Measurements from ENCODE around the gene SLC35E4. TPM values are rescaled to one million over a fixed set of nuclear protein-coding genes. Genes with fewer than 3 reads are reported as not detected.

The SLC35E4 gene
- total and polyA plus RNA-seq, 4 donors = 2.1 to 6.2 (median 3.7) TPM

DNA sequence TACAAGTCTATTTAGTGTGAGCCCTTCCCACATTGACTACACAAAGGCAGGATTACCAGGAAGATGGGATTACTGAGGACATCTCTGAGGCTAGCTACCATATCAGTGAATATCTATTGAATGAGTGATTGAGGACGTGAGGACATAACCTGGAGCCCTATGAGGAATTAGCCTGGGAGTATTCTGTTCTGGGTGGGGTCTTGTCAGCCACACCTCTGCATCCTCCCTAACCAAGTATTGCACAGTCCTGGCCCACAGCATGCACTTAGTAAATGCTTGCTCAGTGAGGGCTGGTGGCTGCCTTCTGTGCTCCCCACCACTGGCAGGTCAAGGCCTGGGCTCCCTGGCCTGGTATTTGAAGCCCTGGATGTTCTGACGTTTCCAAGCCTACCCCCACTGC, 17.3 kb downstream of the SLC35E4 start:
- 93 to 97% methylated on average over 2 of the region's 2 CpGs for WGBS, 2 donors
- Histone ChIP-seq H3K27ac (ENCODE audit: low read depth in 1 of 2, low read length in 2 of 2) (no peak overlapping the region), H3K36me3 (ENCODE audit: control insufficient read depth in 1 of 2, insufficient read depth in 2 of 2, low read length in 1 of 2) (no peaks in the 10 kb centered on the region), H3K4me1 (ENCODE audit: control insufficient read depth in 1 of 2, insufficient read depth in 2 of 2, low read length in 2 of 2) (no peaks in the 10 kb centered on the region), H3K9me3 (ENCODE audit: control insufficient read depth, low read length) (no peaks in the 10 kb centered on the region), H3K4me3 (ENCODE audit: low read length in 2 of 2) (no peak overlapping the region), H3K27me3 (ENCODE audit: control insufficient read depth in 1 of 2, insufficient read depth in 2 of 2, low read length in 1 of 2) (no peaks in the 10 kb centered on the region)
- intact Hi-C loops (cut with DNase I) = no loop called here
- DNase-seq (no peak), ATAC-seq (ENCODE audit: low FRiP score) (no peak)

DNA sequence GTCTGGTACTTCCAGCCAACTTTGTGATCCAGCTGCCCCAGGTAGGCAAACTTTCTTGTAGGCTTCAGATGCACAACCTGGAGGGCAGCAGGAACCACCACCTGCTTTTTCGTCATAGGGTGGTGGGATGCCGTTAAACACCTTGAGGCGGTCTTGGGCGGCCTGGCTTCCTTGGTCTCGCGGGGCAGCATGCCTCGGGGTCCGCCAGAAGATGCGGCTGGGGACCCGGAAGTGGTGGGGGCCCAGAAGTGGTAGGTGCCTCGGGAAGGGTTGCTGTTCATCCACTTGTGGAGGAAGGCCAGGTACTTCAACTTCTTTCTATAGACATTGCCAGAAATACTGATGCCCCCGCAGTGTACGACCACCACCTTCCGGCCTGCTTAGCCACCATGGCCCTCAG, 18.8 kb downstream of the SLC35E4 start:
- DNase-seq (no peak), ATAC-seq (ENCODE audit: low FRiP score) (no peak)
- intact Hi-C loops (cut with DNase I) = no loop called here
- Histone ChIP-seq H3K27ac (ENCODE audit: low read depth in 1 of 2, low read length in 2 of 2) (no peak overlapping the region), H3K36me3 (ENCODE audit: control insufficient read depth in 1 of 2, insufficient read depth in 2 of 2, low read length in 1 of 2) (no peaks in the 10 kb centered on the region), H3K4me1 (ENCODE audit: control insufficient read depth in 1 of 2, insufficient read depth in 2 of 2, low read length in 2 of 2) (no peaks in the 10 kb centered on the region), H3K9me3 (ENCODE audit: control insufficient read depth, low read length) (no peaks in the 10 kb centered on the region), H3K27me3 (ENCODE audit: control insufficient read depth in 1 of 2, insufficient read depth in 2 of 2, low read length in 1 of 2) (no peaks in the 10 kb centered on the region), H3K4me3 (ENCODE audit: low read length in 2 of 2) (no peak overlapping the region)
- 97% methylated on average over 14 of the region's 14 CpGs for WGBS, 2 donors

DNA sequence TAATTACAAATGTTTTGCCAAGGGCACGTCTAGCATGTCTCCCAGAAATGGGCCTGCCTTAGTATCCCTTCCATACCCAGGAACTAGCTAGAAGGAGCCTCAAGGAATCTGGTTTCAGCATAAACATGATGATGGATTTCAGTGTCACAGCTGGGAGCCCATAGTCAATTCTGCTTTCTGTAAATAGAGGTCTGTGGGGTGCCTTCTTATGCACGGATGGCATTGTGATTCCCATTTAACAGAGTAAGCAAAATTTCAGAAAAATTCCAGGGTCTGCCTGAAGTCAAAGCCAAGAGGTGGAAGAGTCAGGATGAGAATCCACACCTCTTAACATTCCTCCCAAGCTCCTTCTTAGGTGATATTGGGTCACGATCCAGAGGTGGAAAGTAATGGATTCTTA, 20.0 kb downstream of the SLC35E4 start:
- Histone ChIP-seq H3K4me3 (ENCODE audit: low read length in 2 of 2) (no peak overlapping the region), H3K27ac (ENCODE audit: low read depth in 1 of 2, low read length in 2 of 2) (no peak overlapping the region), H3K36me3 (ENCODE audit: control insufficient read depth in 1 of 2, insufficient read depth in 2 of 2, low read length in 1 of 2) (no peaks in the 10 kb centered on the region), H3K9me3 (ENCODE audit: control insufficient read depth, low read length) (no peaks in the 10 kb centered on the region), H3K4me1 (ENCODE audit: control insufficient read depth in 1 of 2, insufficient read depth in 2 of 2, low read length in 2 of 2) (no peaks in the 10 kb centered on the region), H3K27me3 (ENCODE audit: control insufficient read depth in 1 of 2, insufficient read depth in 2 of 2, low read length in 1 of 2) (no peaks in the 10 kb centered on the region)
- intact Hi-C loops (cut with DNase I) = no loop called here
- WGBS, 2 donors = 68 to 73% methylated on average over 3 of the region's 3 CpGs
- no peak for DNase-seq
- no peak for ATAC-seq (ENCODE audit: low FRiP score)

- WGBS, 2 donors = 96 to 98% methylated on average over 4 of the region's 4 CpGs
- H3K4me3 ChIP-seq (ENCODE audit: low read length in 2 of 2) = no peak overlapping the region
- H3K36me3 ChIP-seq (ENCODE audit: control insufficient read depth in 1 of 2, insufficient read depth in 2 of 2, low read length in 1 of 2) = peaks cover 0 to 2% of the 10 kb centered on the region in 2 donors
- intact Hi-C loops (cut with DNase I) = no loop called here
- DNase-seq (no peak), ATAC-seq (ENCODE audit: low FRiP score) (no peak)
- H3K9me3 ChIP-seq (ENCODE audit: control insufficient read depth, low read length) = no peaks in the 10 kb centered on the region
- H3K27ac ChIP-seq (ENCODE audit: low read depth in 1 of 2, low read length in 2 of 2) = no peak overlapping the region
- no peaks in the 10 kb centered on the region for H3K4me1 ChIP-seq (ENCODE audit: control insufficient read depth in 1 of 2, insufficient read depth in 2 of 2, low read length in 2 of 2)
- H3K27me3 ChIP-seq (ENCODE audit: control insufficient read depth in 1 of 2, insufficient read depth in 2 of 2, low read length in 1 of 2) = no peaks in the 10 kb centered on the region
Measured at GRCh38 chr22:30662040-30662439, 26.5 kb downstream of the SLC35E4 start.

- intact Hi-C loops (cut with DNase I) = no loop called here
- no peaks in the 10 kb centered on the region for H3K27me3 ChIP-seq (ENCODE audit: control insufficient read depth in 1 of 2, insufficient read depth in 2 of 2, low read length in 1 of 2)
- DNase-seq (no peak), ATAC-seq (ENCODE audit: low FRiP score) (no peak)
- H3K36me3 ChIP-seq (ENCODE audit: control insufficient read depth in 1 of 2, insufficient read depth in 2 of 2, low read length in 1 of 2) = peaks cover 0 to 2% of the 10 kb centered on the region in 2 donors
- no peaks in the 10 kb centered on the region for H3K9me3 ChIP-seq (ENCODE audit: control insufficient read depth, low read length)
- 98% methylated on average over 13 of the region's 13 CpGs for WGBS, 2 donors
- no peaks in the 10 kb centered on the region for H3K4me1 ChIP-seq (ENCODE audit: control insufficient read depth in 1 of 2, insufficient read depth in 2 of 2, low read length in 2 of 2)
- no peak overlapping the region for H3K27ac ChIP-seq (ENCODE audit: low read depth in 1 of 2, low read length in 2 of 2)
- H3K4me3 ChIP-seq (ENCODE audit: low read length in 2 of 2) = no peak overlapping the region
Measured at GRCh38 chr22:30664798-30665197, 29.2 kb downstream of the SLC35E4 start.

- H3K36me3 ChIP-seq (ENCODE audit: control insufficient read depth in 1 of 2, insufficient read depth in 2 of 2, low read length in 1 of 2) = peaks cover 0 to 2% of the 10 kb centered on the region in 2 donors
- no peaks in the 10 kb centered on the region for H3K27me3 ChIP-seq (ENCODE audit: control insufficient read depth in 1 of 2, insufficient read depth in 2 of 2, low read length in 1 of 2)
- 81 to 85% methylated on average over 2 of the region's 2 CpGs for WGBS, 2 donors
- no peak overlapping the region for H3K27ac ChIP-seq (ENCODE audit: low read depth in 1 of 2, low read length in 2 of 2)
- H3K4me1 ChIP-seq (ENCODE audit: control insufficient read depth in 1 of 2, insufficient read depth in 2 of 2, low read length in 2 of 2) = no peaks in the 10 kb centered on the region
- ATAC-seq (ENCODE audit: low FRiP score) (no peak), DNase-seq (no peak)
- no peaks in the 10 kb centered on the region for H3K9me3 ChIP-seq (ENCODE audit: control insufficient read depth, low read length)
- intact Hi-C loops (cut with DNase I) = no loop called here
- H3K4me3 ChIP-seq (ENCODE audit: low read length in 2 of 2) = no peak overlapping the region
Measured at GRCh38 chr22:30665266-30665665, 29.7 kb downstream of the SLC35E4 start.

- Histone ChIP-seq H3K27me3 (ENCODE audit: control insufficient read depth in 1 of 2, insufficient read depth in 2 of 2, low read length in 1 of 2) (no peaks in the 10 kb centered on the region), H3K4me1 (ENCODE audit: control insufficient read depth in 1 of 2, insufficient read depth in 2 of 2, low read length in 2 of 2) (no peaks in the 10 kb centered on the region), H3K9me3 (ENCODE audit: control insufficient read depth, low read length) (no peaks in the 10 kb centered on the region), H3K27ac (ENCODE audit: low read depth in 1 of 2, low read length in 2 of 2) (no peak overlapping the region), H3K36me3 (ENCODE audit: control insufficient read depth in 1 of 2, insufficient read depth in 2 of 2, low read length in 1 of 2) (peaks cover 0 to 2% of the 10 kb centered on the region in 2 donors), H3K4me3 (ENCODE audit: low read length in 2 of 2) (no peak overlapping the region)
- ATAC-seq (ENCODE audit: low FRiP score) = no peak
- 90 to 95% methylated on average over 4 of the region's 4 CpGs for WGBS, 2 donors
- no peak for DNase-seq
- intact Hi-C loops (cut with DNase I) = no loop called here
Measured at GRCh38 chr22:30665786-30666185, 30.2 kb downstream of the SLC35E4 start.

DNA sequence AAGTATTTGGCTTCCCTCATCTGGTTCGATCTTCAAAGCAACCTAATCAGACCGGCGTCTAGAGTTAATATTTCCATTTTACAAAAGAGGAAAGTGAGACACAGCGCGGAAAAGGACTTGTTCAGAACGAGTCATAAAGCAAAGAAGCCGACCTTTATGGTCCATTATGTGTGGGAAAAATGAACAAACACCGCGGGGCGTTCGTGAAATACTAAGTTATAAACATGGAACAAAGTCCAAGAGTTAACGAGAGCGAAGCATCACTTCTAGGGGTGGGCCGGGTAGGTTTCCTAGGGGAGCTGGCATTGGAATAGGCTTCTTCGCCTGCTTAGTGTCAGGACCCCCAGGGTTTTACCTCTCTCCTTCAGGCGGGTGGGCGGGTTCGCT, 31.5 kb downstream of the SLC35E4 start:
- H3K4me3 ChIP-seq (ENCODE audit: low read length in 2 of 2) = peak overlapping the region; percentile 54 to 55
- ATAC-seq (ENCODE audit: low FRiP score) (peak; percentile 10), DNase-seq (no peak)
- no peaks in the 10 kb centered on the region for H3K27me3 ChIP-seq (ENCODE audit: control insufficient read depth in 1 of 2, insufficient read depth in 2 of 2, low read length in 1 of 2)
- H3K4me1 ChIP-seq (ENCODE audit: control insufficient read depth in 1 of 2, insufficient read depth in 2 of 2, low read length in 2 of 2) = no peaks in the 10 kb centered on the region
- intact Hi-C loops (cut with DNase I) = loop anchor here in 1 of 2 donors (1.0 kb wide), 1 partner anchor 32 kb away; the partner anchor contains the start of gene SLC35E4
- H3K27ac ChIP-seq (ENCODE audit: low read depth in 1 of 2, low read length in 2 of 2) = no peak overlapping the region
- no peaks in the 10 kb centered on the region for H3K9me3 ChIP-seq (ENCODE audit: control insufficient read depth, low read length)
- H3K36me3 ChIP-seq (ENCODE audit: control insufficient read depth in 1 of 2, insufficient read depth in 2 of 2, low read length in 1 of 2) = peaks cover 0 to 2% of the 10 kb centered on the region in 2 donors
- 0 to 1% methylated on average over 18 of the region's 18 CpGs for WGBS, 2 donors

- 1% methylated on average over 77 of the region's 77 CpGs for WGBS, 2 donors
- peak; percentile 98 for ATAC-seq (ENCODE audit: low FRiP score)
- no peak within 1 kb of the TSS for H3K27ac ChIP-seq (ENCODE audit: low read depth in 1 of 2, low read length in 2 of 2)
Measured at GRCh38 chr22:30667494-30668385, 32.2 kb downstream of the SLC35E4 start, which contains the start of gene DUSP18. DUSP18 (minus strand) TSS chr22:30667875; CDS start chr22:30664003, 3,872 bp downstream.

More at GRCh38 chr22:30667494-30668385, 32.2 kb downstream of the SLC35E4 start, which contains the start of gene DUSP18:
- intact Hi-C loops (cut with DNase I) = loop anchor here in 1 of 2 donors (1.0 kb wide), 1 partner anchor 32 kb away; the partner anchor contains the start of gene SLC35E4
- Histone ChIP-seq H3K36me3 (ENCODE audit: control insufficient read depth in 1 of 2, insufficient read depth in 2 of 2, low read length in 1 of 2) (no peaks in the 10 kb centered on the region), H3K27me3 (ENCODE audit: control insufficient read depth in 1 of 2, insufficient read depth in 2 of 2, low read length in 1 of 2) (no peaks in the 10 kb centered on the region), H3K4me3 (ENCODE audit: low read length in 2 of 2) (peak within 1 kb of the TSS; percentile 54 to 55), H3K9me3 (ENCODE audit: control insufficient read depth, low read length) (no peaks in the 10 kb centered on the region), H3K4me1 (ENCODE audit: control insufficient read depth in 1 of 2, insufficient read depth in 2 of 2, low read length in 2 of 2) (no peaks in the 10 kb centered on the region)
- DNase-seq = peak; percentile 94 to 98

Measured in aorta (tissue), 5 donors.